Measurements from ENCODE around the gene ABI3BP. TPM values are rescaled to one million over a fixed set of nuclear protein-coding genes. Genes with fewer than 3 reads are reported as not detected.
A peak's percentile ranks its signal among the peaks of the same experiment; 100 is the strongest.

ABI3BP gene, protein sequence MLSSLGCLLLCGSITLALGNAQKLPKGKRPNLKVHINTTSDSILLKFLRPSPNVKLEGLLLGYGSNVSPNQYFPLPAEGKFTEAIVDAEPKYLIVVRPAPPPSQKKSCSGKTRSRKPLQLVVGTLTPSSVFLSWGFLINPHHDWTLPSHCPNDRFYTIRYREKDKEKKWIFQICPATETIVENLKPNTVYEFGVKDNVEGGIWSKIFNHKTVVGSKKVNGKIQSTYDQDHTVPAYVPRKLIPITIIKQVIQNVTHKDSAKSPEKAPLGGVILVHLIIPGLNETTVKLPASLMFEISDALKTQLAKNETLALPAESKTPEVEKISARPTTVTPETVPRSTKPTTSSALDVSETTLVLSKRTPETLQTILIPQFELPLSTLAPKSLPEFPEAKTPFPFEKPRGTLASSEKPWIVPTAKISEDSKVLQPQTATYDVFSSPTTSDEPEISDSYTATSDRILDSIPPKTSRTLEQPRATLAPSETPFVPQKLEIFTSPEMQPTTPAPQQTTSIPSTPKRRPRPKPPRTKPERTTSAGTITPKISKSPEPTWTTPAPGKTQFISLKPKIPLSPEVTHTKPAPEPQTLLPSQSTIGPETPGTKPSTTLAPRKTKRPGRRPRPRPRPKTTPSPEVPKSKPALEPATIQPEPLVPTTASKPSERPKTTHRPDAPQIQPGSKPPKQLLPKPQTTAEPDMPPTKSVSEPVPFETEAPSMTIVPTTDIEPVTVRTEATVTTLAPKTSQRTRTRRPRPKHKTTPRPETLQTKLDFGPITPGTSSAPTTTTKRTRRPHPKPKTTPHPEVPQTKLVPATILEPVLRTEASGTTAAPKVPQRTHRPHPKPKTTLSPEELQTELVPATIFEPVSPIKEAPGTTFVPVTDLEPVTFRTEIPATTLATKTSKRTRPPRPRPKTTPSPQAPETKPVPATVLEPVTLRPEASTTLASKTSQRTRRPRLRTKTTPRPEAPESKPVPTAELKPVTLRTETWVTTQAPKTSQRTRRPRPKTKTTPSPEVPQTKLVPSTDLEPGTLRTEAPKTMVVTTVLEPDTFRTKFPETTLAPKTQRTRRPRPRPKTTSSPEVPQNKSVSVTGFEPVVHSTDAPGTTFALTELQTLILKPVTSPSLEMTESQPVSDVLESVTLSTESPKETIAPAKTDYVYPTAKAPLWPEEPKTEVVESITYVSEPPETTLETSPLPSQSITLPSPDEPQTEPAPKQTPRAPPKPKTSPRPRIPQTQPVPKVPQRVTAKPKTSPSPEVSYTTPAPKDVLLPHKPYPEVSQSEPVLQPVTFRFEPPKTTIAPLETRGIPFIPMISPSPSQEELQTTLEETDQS (N-terminal part only)
- total RNA-seq, result 91.1 TPM

DNA sequence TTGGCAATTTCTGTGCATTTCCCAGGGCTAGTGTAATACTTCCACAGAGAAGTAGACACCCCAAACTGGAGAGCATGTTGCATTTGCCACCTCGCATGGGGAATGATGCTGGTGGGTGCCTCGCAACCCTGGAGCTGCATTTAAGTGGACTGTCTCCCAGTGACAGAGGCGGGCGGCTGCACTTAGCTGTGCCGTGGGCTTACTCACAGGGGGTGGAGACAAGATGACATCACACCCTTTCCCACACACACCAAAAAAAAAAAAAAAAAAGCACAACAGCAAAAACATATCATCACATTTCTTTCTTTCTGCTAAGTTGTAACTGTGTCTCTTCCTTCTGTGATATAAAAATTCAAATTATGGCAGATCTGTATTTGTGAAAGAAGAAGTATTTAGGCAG lies at the start of gene ABI3BP:
Gene ABI3BP (minus strand): TSS at position 113 of the 400 bp plus-strand sequence. CDS start 37 bp downstream, at position 76.
- intact Hi-C loops (cut with DNase I), result no loop called here
- Histone ChIP-seq H3K36me3 (no peaks in the 10 kb centered on the region), H3K27me3 (no peaks in the 10 kb centered on the region), H3K27ac (peak within 1 kb of the TSS; percentile 81), H3K9me3 (no peaks in the 10 kb centered on the region), H3K4me3 (peak within 1 kb of the TSS; percentile 50 to 52), H3K4me1 (peaks cover 12% of the 10 kb centered on the region)
- TF ChIP-seq CTCF (IDR thresholded peaks at IDR 0.05) (no peak), POLR2A (IDR thresholded peaks at IDR 0.05) (peak in 1 of 2 donors; percentile 54), POLR2AphosphoS5 (IDR thresholded peaks at IDR 0.05; ENCODE audit: insufficient read depth in 1 of 2, low read depth in 1 of 2) (peak in 1 of 2 donors; percentile 75)
- no peak for DNase-seq (ENCODE audit: extremely low spot score in 2 of 2)

DNA sequence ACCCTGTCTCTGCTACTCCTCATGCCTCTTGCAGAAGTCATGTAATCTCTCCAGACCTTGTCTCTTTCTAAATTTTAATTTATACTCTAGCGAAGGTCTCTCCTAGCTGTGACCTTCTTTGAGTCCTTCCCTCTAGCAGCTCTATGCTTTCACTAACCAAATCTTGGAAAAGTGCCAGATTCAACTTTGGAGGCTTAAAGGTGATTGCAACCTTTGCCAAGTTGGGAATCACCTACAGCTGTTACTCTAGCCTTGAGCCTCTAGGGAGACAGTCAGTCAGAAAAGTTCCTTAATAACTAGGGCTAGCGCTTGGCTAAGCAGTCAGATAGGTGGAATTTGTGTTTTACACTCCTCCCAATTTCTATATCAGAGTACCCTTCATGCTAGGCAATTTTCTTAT lies 46.1 kb upstream of the ABI3BP start:
- no peak for DNase-seq (ENCODE audit: extremely low spot score in 2 of 2)
- TF ChIP-seq POLR2A (IDR thresholded peaks at IDR 0.05), result no peak
- no peak for TF ChIP-seq POLR2AphosphoS5 (IDR thresholded peaks at IDR 0.05; ENCODE audit: insufficient read depth in 1 of 2, low read depth in 1 of 2)
- TF ChIP-seq CTCF (IDR thresholded peaks at IDR 0.05), result no peak
- H3K4me3 ChIP-seq, result no peak overlapping the region
- H3K36me3 ChIP-seq, result no peaks in the 10 kb centered on the region
- no peaks in the 10 kb centered on the region for H3K27me3 ChIP-seq
- H3K4me1 ChIP-seq, result peaks cover 6% of the 10 kb centered on the region
- intact Hi-C loops (cut with DNase I), result no loop called here
- H3K9me3 ChIP-seq, result no peaks in the 10 kb centered on the region
- no peak overlapping the region for H3K27ac ChIP-seq

DNA sequence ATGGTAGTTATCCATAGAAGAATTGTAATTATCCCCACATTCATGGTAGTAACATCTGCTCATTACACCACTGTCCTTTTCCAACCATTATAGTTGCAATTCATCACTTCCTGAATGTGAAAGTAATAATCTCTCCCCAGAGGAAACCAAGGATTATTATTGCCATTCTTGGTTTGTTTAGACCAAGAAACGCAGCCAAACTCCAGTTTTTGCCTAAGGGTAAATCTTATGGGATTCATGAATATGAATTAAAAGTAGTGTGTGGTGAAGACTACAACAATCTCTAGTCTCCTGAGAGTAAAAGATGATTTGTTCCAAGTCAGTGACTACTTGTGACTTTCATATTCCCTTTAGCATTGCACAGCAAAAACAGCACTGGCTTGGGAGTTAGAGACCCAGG lies 45.7 kb upstream of the ABI3BP start:
- Histone ChIP-seq H3K27me3 (no peaks in the 10 kb centered on the region), H3K36me3 (no peaks in the 10 kb centered on the region), H3K27ac (no peak overlapping the region), H3K4me3 (no peak overlapping the region), H3K9me3 (no peaks in the 10 kb centered on the region), H3K4me1 (peaks cover 6% of the 10 kb centered on the region)
- DNase-seq (ENCODE audit: extremely low spot score in 2 of 2), result no peak
- intact Hi-C loops (cut with DNase I), result no loop called here
- TF ChIP-seq POLR2A (IDR thresholded peaks at IDR 0.05), result no peak
- TF ChIP-seq POLR2AphosphoS5 (IDR thresholded peaks at IDR 0.05; ENCODE audit: insufficient read depth in 1 of 2, low read depth in 1 of 2), result no peak
- no peak for TF ChIP-seq CTCF (IDR thresholded peaks at IDR 0.05)

GRCh38 chr3:101038393-101038792 lies 45.2 kb upstream of the ABI3BP start:
- no peaks in the 10 kb centered on the region for H3K27me3 ChIP-seq
- peaks cover 6% of the 10 kb centered on the region for H3K4me1 ChIP-seq
- DNase-seq (ENCODE audit: extremely low spot score in 2 of 2), result no peak
- H3K9me3 ChIP-seq, result no peaks in the 10 kb centered on the region
- intact Hi-C loops (cut with DNase I), result no loop called here
- H3K4me3 ChIP-seq, result no peak overlapping the region
- H3K27ac ChIP-seq, result no peak overlapping the region
- TF ChIP-seq CTCF (IDR thresholded peaks at IDR 0.05) (no peak), POLR2AphosphoS5 (IDR thresholded peaks at IDR 0.05; ENCODE audit: insufficient read depth in 1 of 2, low read depth in 1 of 2) (no peak), POLR2A (IDR thresholded peaks at IDR 0.05) (no peak)
- no peaks in the 10 kb centered on the region for H3K36me3 ChIP-seq

Data from vagina (tissue), 2 donors.